D721Med (cell line): ENCODE measurements around the gene MYH16.
"Not testable (repeated sequence)": the region's sequence is repeated elsewhere in the genome, so short reads cannot be mapped to it uniquely, and the experiment has no call there.

ENCODE experiments used
- DNase-seq: peaks from one replicate; pipeline ENCODE4 v3.0.0; 2011; ENCODE audit warnings: low spot score; ENCODE audit not compliant: insufficient read length
- FAIRE-seq: peaks from 2 replicates; lab custom pipeline; 2011; peaks lifted over from hg19 to GRCh38; lab: Jason Lieb, UNC
- TF ChIP-seq, protein P1 (sequence below): IDR thresholded peaks from 2 replicates; pipeline ENCODE4 v1.5.1; 2012; ENCODE audit warnings: mild to moderate bottlenecking, control low read depth; ENCODE audit not compliant: insufficient read depth; ENCODE audit errors: missing control alignments

MYH16 gene

DNA sequence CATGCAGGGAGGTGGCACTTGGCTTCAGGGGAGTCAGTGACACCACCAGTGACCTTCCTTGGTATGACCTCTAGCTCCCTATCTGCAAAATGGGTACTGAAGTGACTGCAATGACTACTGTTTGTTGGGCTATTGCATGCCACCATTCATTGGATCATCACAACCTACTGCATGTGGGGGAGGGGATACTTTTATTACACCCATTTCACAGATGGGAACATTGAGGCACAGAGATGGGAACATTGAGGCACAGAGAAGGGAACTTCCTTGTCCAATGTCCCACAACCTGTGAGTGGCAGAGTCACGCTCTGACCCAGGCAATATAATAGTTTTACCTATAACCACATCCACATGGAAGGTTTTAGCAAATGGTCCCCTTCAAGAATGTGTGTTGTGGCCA lies 12.2 kb upstream of the MYH16 start:
- DNase-seq = no peak
- TF ChIP-seq, protein P1, sequence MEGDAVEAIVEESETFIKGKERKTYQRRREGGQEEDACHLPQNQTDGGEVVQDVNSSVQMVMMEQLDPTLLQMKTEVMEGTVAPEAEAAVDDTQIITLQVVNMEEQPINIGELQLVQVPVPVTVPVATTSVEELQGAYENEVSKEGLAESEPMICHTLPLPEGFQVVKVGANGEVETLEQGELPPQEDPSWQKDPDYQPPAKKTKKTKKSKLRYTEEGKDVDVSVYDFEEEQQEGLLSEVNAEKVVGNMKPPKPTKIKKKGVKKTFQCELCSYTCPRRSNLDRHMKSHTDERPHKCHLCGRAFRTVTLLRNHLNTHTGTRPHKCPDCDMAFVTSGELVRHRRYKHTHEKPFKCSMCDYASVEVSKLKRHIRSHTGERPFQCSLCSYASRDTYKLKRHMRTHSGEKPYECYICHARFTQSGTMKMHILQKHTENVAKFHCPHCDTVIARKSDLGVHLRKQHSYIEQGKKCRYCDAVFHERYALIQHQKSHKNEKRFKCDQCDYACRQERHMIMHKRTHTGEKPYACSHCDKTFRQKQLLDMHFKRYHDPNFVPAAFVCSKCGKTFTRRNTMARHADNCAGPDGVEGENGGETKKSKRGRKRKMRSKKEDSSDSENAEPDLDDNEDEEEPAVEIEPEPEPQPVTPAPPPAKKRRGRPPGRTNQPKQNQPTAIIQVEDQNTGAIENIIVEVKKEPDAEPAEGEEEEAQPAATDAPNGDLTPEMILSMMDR = no peak
- FAIRE-seq = no peak

DNA sequence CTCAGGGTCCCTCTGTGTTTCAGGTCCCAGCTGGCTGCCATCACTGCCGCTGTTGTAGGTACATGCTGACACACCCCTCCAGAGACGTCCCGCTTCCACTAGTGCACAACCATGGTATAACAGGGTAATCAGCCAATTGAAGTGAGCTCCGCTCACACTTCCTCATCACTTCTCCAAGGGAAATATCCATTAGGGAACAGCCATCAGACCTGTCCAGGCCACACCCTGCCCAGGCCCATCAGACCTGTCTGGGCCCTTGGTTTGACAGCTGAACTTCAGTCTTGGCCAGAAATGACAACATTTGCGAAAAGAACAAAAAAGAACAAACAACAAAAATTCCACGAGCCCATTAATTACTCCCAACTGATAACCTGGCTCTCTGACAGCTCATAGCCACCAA lies 11.0 kb upstream of the MYH16 start:
- no peak for FAIRE-seq
- TF ChIP-seq, protein P1 = no peak
- no peak for DNase-seq

DNA sequence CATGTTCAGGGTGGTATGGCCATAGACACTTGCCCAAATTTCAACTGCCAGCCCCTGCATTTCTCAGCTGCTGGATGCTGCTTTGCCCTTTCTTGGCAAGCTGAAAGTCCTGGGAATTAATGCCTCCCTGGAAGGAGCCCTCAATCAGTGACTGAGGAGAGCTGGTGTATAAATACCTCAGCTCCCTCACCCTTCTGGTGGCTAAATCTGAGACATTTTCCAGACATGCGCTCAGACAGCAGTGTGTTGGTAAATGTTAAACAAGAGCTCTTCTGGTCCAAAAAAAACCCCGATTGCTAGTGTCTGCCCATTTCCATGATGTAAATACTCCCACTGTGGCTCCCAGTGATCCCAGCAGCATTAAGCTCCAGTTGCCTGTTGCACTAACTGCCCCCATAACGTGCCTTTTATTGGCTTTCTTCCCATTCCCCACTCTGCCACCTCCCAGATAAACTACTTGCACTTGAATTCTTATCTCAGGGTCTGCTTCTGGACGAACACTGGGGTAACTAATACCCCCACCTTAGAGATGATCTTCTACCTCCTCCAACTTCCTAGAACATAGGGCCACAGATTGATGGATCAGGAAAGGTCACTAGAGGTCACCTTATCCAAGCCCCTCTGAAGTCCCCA lies 6.7 kb upstream of the MYH16 start:
- no peak for FAIRE-seq
- no peak for DNase-seq
- TF ChIP-seq, protein P1 = no peak

DNA sequence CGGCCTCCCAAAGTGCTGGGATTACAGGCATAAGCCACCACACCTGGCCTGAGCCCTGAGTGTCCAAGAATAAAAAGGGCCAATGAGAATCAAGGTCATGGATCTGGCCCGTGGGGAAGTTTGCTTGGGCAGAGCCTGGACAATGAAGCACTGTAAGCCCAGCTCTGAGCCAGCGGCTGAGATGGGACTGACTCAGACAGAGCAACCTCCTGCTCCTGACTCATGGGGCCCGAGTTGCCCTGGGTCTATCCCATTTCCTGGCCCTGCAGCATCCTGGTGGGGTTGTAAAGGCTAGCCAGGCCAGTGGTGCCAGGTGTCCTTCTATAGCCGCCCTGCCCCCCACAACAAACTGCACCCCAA lies 5.2 kb upstream of the MYH16 start:
- no peak for DNase-seq
- no peak for FAIRE-seq
- TF ChIP-seq, protein P1 = no peak

DNA sequence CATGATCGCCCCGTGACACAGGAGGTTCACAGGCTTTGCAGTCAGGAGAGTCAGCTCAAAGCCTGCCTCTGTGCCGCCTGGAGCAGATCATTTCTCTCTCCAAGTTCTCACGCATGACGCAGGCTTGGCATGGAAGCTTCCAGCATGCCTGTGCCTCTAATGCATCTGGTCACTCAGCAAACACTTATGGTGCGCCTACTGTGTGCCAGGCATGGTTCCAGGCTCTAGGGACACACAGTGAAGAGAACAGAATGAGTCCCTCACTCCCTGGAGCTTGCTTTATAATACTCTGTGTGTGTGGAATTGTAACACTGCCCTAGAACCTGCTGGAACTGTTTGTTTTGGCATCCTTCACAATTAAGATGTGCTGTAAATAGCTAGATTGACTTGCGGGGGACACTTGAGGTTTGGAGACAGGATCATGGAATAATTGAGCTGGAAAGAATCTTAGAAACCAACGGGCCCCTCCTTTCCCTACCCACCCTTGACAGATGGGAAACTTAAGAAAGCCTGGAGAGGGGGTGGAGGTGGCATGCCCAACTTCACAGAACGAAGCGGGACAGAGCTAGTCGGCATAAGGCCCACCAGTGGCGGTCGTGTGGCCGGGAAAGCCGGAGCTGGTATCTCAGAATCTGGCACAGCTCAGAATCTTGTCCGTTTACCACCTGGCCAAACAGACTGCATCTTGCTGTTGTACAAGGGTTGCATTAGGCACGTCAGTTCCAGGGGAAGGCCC lies 4.6 kb upstream of the MYH16 start:
- DNase-seq (no peak), FAIRE-seq (no peak)

DNA sequence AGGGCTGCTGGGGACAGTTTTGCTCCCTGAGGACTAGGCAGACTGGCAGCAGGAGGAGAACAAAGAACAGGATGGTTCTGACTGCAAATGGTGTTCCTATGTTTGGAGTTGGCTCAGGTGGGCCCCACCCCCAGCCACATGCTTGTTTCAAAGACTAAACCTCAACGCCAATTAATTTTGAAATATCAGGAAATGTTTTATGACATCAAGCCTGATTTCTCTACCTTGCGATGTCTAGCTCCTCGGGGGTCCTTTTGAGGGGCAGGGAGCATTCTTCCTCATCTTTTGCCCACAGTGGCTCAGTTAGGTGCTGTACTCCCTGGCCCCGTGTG lies 4.1 kb upstream of the MYH16 start:
- TF ChIP-seq, protein P1 = no peak
- DNase-seq (no peak), FAIRE-seq (no peak)

More for the DNA sequence above, 4.6 kb upstream of the MYH16 start:
- TF ChIP-seq, protein P1 = no peak

DNA sequence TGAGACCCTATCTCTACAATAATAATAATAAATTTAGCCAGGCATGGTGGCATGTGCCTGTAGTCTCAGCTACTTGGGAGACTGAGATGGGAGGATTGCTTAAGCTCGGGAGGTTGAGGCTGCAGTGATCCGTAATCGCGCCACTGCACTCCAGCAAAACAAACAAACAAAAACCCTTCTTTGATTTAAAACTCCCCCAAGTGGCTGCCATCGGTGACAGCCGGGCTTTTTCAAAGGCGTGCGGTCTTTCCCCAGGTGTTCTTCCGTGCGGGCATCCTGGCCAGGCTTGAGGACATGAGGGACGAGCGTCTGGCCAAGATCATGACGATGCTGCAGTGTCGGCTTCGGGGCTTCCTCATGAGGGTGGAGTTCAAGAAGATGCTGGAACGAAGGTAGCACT lies 1.9 kb upstream of the MYH16 start:
- TF ChIP-seq, protein P1 = no peak
- DNase-seq = no peak
- FAIRE-seq = no peak

DNA sequence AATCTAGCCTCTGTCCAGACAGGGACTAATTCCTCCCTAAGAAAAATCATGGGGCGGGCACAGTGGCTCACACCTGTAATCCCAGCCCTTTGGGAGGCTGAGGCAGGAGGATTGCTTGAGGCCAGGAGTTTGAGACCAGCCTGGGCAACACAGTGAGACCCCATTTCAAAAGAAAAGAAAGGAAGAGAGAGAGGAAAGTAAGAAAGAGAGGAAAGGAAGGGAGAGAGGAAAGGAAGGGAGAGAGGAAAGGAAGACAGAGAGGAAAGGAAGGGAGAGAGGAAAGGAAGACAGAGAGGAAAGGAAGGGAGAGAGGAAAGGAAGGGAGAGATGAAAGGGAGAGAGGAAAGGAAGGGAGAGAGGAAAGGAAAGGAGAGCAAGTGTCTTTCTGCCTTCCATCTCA lies 922 bp downstream of the MYH16 start:
- not testable (repeated sequence) for FAIRE-seq, DNase-seq

DNA sequence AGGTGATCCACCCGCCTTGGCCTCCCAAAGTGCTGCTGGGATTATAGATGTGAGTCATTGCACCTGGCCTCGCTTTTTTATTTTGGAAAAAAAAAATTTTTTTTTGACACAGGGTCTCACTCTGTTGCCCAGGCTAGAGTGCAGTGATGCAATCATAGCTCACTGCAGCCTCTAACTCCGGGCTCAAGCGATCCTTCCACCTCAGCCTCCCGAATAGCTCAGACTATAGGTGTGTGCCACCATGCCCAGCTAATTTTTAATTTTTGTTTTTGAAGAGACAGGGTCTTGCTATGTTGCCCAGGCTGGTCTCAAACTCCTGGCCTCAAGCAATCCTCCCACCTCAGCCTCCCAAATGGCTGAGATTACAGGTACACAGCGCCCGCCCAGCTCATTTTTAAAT lies 2.3 kb downstream of the MYH16 start:
- DNase-seq, FAIRE-seq: not testable (repeated sequence)
